Measurements from ENCODE around the gene ARHGEF12. TPM values are rescaled to one million over a fixed set of nuclear protein-coding genes. Genes with fewer than 3 reads are reported as not detected.

ARHGEF12 gene
- total RNA-seq, 1 donor from 2014 or later: 71.9 TPM

- H3K4me1 Mint-ChIP-seq (ENCODE audit: low read depth): peaks cover 10% of the 10 kb centered on the region
- H3K27ac Mint-ChIP-seq (ENCODE audit: unreplicated experiment): peak overlapping the region; percentile 64
Observed at GRCh38 chr11:120532832-120533196, 196.6 kb downstream of the ARHGEF12 start.

GRCh38 chr11:120536091-120536796, 200.0 kb downstream of the ARHGEF12 start:
- no peak overlapping the region for H3K27ac Mint-ChIP-seq (ENCODE audit: unreplicated experiment)
- H3K9me3 Mint-ChIP-seq (ENCODE audit: low read depth): no peaks in the 10 kb centered on the region
- H3K27me3 Mint-ChIP-seq (ENCODE audit: low read depth): peaks cover 2% of the 10 kb centered on the region
- H3K4me3 Mint-ChIP-seq (ENCODE audit: unreplicated experiment): no peak overlapping the region
- H3K4me1 Mint-ChIP-seq (ENCODE audit: low read depth): peaks cover 30% of the 10 kb centered on the region
- no peak for DNase-seq (ENCODE audit: low spot score)
- no peaks in the 10 kb centered on the region for H3K36me3 Mint-ChIP-seq (ENCODE audit: low read depth)
- TF ChIP-seq CTCF (IDR thresholded peaks at IDR 0.05): no peak

More at GRCh38 chr11:120532832-120533196, 196.6 kb downstream of the ARHGEF12 start:
- H3K27me3 Mint-ChIP-seq (ENCODE audit: low read depth): peaks cover 2% of the 10 kb centered on the region
- no peaks in the 10 kb centered on the region for H3K9me3 Mint-ChIP-seq (ENCODE audit: low read depth)
- no peak for TF ChIP-seq CTCF (IDR thresholded peaks at IDR 0.05)
- H3K4me3 Mint-ChIP-seq (ENCODE audit: unreplicated experiment): no peak overlapping the region
- DNase-seq (ENCODE audit: low spot score): no peak
- no peaks in the 10 kb centered on the region for H3K36me3 Mint-ChIP-seq (ENCODE audit: low read depth)

- Mint-ChIP-seq H3K36me3 (ENCODE audit: low read depth) (no peaks in the 10 kb centered on the region), H3K27ac (ENCODE audit: unreplicated experiment) (no peak overlapping the region), H3K4me3 (ENCODE audit: unreplicated experiment) (no peak overlapping the region), H3K4me1 (ENCODE audit: low read depth) (peaks cover 30% of the 10 kb centered on the region), H3K9me3 (ENCODE audit: low read depth) (peaks cover under 1% of the 10 kb centered on the region), H3K27me3 (ENCODE audit: low read depth) (peaks cover 2% of the 10 kb centered on the region)
- TF ChIP-seq CTCF (IDR thresholded peaks at IDR 0.05): no peak
- DNase-seq (ENCODE audit: low spot score): no peak
Observed at GRCh38 chr11:120536797-120537169, 200.6 kb downstream of the ARHGEF12 start.

GRCh38 chr11:120537996-120538395, 201.8 kb downstream of the ARHGEF12 start:
- H3K9me3 Mint-ChIP-seq (ENCODE audit: low read depth): peaks cover 6% of the 10 kb centered on the region
- peaks cover 2% of the 10 kb centered on the region for H3K27me3 Mint-ChIP-seq (ENCODE audit: low read depth)
- peaks cover 21% of the 10 kb centered on the region for H3K4me1 Mint-ChIP-seq (ENCODE audit: low read depth)
- peaks cover 2% of the 10 kb centered on the region for H3K36me3 Mint-ChIP-seq (ENCODE audit: low read depth)
- DNase-seq (ENCODE audit: low spot score): no peak
- no peak overlapping the region for H3K27ac Mint-ChIP-seq (ENCODE audit: unreplicated experiment)
- no peak for TF ChIP-seq CTCF (IDR thresholded peaks at IDR 0.05)
- no peak overlapping the region for H3K4me3 Mint-ChIP-seq (ENCODE audit: unreplicated experiment)

GRCh38 chr11:120538707-120539106, 202.5 kb downstream of the ARHGEF12 start:
- no peak for DNase-seq (ENCODE audit: low spot score)
- peaks cover 6% of the 10 kb centered on the region for H3K9me3 Mint-ChIP-seq (ENCODE audit: low read depth)
- peaks cover 24% of the 10 kb centered on the region for H3K4me1 Mint-ChIP-seq (ENCODE audit: low read depth)
- H3K36me3 Mint-ChIP-seq (ENCODE audit: low read depth): peaks cover 2% of the 10 kb centered on the region
- peaks cover 2% of the 10 kb centered on the region for H3K27me3 Mint-ChIP-seq (ENCODE audit: low read depth)
- no peak for TF ChIP-seq CTCF (IDR thresholded peaks at IDR 0.05)
- no peak overlapping the region for H3K4me3 Mint-ChIP-seq (ENCODE audit: unreplicated experiment)
- H3K27ac Mint-ChIP-seq (ENCODE audit: unreplicated experiment): no peak overlapping the region

Other genes with a start within 250 kb of the ARHGEF12 start
- gene TRIM29, start 198.3 kb upstream of the ARHGEF12 start, total RNA-seq: not detected in 3 replicates
- 5.7 to 12.8 TPM (median 6.6 TPM) in 3 replicates for gene OAF, start 125.4 kb upstream of the ARHGEF12 start, total RNA-seq
- gene POU2F3, start 96.3 kb upstream of the ARHGEF12 start, total RNA-seq: not detected in 3 replicates
- gene TLCD5, start 11.1 kb upstream of the ARHGEF12 start, total RNA-seq: 8.8 to 10.5 TPM (median 9.8 TPM) in 3 replicates
- gene GRIK4, start 175.3 kb downstream of the ARHGEF12 start, total RNA-seq: 0.37 to 0.51 TPM (median 0.49 TPM) in 3 replicates

Data from chondrocyte (in vitro differentiated cells).